HT1080 (cell line): ENCODE data around the gene ZNF625. TPM values are rescaled to one million over a fixed set of nuclear protein-coding genes. Genes with fewer than 3 reads are reported as not detected.

Experiments
- DNase-seq: peaks from one replicate; pipeline ENCODE4 v3.0.0-alpha.2; 2015; ENCODE audit warnings: low read depth
- polyA plus RNA-seq, 2 experiments: library from polyadenylated mRNA; depleted of rRNA; stranded (reverse); fragments of >200 nt; gene quantifications; 2 replicates each; pipeline ENCODE4 v1.2.3, GENCODE V29; 2015
- total RNA-seq: library from RNA; depleted of rRNA; stranded (reverse); fragments of >200 nt; shearing (Covaris generic); gene quantifications from 2 replicates; pipeline ENCODE4 v1.2.3, GENCODE V29; 2014; rRNA removed

ZNF625 gene
- total RNA-seq = 5.9 and 6.9 TPM in 2 replicates
- polyA plus RNA-seq (2015; cell fraction: cytosol; rRNA removed) = 0.81 and 1.4 TPM in 2 replicates
- 1.4 and 1.8 TPM in 2 replicates for polyA plus RNA-seq (2015; cell fraction: nucleus; rRNA removed)

DNA sequence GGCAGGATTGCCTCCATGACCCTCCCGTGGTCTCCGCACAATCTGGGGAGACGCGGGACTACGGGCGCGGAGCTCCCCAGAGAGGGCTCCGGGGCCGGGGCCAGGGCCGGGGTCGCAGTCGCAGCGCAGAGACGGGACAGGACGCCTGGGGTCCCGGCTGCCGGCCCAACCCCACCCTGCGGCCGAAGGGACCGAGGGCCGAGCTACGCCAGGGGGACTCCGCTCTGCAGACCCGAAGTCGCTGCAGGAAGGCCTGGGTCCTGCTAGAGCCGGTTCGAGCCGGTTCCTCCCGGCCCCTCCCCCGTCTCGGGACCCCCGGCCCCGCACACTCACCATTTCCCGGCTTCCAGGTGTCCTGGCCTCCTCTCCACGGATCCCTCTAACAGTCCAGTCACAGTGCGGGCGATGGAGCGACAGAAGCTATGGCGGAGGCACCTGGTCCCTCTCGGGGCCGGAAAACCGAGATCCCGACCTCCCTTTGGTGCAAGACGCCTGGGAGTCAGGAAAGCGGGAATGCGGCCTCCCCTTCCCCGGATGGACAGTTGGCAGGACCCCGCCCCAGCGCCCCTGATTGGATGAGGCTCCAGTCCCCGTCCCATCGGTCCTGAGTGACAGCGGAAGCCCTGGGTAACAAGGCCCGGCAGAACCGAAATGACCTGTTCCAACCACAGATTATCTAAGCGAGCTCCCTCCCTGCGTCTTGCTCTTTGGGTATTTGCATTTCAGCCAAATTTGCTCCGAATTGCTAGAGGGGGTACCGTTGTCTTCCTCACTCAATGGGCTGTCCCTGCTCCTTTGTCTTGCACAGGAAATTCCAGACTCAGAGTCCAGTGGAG is at the start of gene ZNF625:
ZNF625 (minus strand) TSS at position 512 of the 836 bp plus-strand sequence; CDS start at position 336, 176 bp downstream.
- peak; percentile 84 for DNase-seq

DNA sequence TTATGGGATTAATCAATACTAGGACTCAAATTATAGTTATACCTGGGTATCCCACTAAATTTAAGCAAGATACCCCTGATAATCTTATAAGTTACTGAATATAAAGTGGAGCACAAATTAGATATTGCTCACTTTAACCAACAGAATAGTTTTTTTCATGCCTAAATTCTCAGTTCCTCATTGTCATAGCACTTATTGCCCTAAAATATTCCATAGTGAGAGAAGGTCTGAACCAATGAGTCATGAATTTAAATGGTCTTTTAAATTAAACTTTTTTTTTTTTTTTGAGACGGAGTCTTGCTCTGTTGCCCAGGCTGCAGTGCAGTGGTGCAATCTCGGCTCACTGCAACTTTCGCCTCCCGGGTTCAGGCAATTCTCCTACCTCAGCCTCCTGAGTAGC is 48.8 kb upstream of the ZNF625 start:
- no peak for DNase-seq

DNA sequence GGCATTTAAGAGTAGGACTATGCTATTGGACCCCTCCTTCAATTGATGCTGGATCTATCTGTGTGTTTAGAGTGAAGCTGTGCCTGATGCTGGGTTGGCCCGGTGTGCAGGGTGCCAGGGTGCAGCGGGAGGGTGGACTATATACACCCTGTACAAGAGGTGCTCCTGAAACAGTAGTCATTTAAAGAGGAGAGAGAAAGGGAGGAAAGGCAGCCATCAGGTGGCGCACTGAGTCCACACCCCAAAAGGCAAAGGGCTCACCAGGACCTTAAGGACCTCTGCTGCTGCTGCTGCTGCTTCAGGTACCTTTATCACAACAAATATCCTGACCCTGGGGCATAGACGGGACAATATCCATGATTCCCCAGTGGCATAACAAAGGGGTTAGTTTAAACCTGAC is 45.7 kb upstream of the ZNF625 start:
- no peak for DNase-seq

DNA sequence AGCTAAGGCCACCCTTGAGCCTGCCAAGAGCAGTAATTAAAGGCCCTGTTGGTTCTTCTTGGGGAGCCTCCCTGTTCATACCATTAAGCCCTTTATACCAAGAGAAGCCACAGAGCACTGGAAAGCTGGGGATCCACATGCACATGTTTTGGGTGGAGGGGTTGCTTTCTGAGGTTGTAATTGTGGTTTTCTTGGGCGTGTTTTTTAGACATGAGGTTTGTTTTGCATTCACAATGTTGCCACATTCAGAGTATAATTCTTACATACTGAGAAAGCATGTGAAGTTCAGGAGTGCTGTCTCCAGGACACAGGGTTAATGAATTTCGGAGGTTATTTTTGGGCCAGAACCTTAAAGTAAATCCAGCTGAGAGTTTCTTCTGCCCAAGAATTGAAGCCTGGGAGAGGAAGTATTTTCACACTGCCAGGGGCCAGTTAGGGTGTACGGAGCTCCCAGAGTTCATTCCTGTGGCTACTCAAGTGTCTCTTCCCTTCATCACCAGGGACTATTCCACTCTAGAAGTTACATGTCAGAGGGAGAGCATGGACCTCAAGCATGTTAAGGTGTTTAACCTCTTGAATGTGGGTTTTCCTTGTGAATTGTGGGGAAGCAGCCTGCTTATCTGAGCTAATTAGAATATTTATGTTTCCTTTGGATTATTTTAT is 43.4 kb upstream of the ZNF625 start:
- no peak for DNase-seq

DNA sequence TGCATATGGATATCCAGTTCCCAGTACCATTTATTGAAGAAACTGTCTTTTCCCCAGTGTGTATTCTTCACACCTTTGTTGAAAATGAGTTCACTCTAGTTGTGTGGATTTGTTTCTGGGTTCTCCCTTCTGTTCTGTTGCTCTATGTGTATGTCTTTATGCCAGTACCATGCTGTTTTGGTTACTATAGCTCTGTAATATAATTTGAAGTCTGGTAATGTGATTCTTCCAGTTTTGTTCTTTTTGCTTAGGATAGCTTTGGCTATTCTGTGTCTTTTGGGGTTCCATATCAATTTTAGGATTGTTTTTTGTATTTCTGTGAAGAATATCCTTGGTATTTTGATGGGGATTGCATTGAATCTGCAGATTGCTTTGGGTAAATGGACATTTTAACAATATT is 41.6 kb upstream of the ZNF625 start:
- DNase-seq = no peak

DNA sequence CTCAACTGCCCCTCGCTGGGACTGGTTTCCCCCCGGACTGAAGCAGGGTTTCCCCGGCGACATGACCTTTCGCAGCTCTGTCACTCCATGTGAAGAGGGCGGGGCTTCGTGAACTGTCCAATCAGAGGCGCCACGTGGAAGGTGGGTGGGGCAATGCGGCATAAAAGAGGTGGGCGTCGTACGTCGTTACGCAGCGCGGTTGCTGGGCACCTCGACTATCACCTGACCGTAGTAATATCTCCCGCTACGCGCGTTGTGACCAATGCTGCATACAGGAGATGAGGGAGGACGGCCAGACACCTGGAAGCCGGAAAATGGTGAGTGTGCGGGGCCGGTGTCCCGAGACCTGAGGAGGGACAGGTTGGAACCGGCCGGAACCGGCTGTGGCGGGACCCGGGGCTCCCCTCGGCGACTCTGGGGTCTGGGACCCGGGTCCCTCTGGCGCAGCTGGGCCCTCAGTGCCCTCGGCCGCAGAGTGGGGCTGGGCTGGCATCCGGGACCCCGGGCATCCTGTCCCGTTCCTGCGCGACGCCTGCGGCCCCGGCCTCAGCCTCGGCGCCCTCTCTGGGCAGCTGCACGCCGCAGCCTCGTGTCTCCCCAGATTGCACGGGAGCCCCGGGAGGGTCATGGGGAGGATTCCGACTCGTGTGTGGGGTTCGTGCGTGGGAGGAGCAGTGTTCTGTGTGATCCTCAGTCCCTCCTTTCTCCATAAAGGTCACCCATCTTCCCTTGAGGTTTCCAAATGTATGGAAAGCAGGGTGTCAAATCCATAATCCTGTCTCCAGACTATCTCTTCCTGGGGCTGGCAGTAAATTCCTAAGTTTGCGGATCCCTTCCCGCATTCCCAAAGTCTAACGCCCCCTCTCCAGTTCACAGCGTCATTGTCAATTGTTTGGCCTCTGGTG is 38.5 kb upstream of the ZNF625 start:
- DNase-seq = no peak

DNA sequence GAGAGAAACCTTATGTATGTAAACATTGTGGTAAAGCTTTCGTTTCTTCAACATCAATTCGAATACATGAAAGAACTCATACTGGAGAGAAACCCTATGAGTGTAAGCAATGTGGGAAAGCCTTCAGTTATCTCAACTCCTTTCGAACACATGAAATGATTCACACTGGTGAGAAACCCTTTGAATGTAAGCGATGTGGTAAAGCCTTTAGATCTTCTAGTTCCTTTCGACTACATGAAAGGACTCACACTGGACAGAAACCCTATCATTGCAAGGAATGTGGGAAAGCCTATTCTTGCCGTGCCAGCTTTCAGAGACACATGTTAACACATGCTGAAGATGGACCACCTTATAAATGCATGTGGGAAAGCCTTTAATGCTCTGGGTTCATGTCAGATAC is 31.1 kb upstream of the ZNF625 start:
- no peak for DNase-seq

DNA sequence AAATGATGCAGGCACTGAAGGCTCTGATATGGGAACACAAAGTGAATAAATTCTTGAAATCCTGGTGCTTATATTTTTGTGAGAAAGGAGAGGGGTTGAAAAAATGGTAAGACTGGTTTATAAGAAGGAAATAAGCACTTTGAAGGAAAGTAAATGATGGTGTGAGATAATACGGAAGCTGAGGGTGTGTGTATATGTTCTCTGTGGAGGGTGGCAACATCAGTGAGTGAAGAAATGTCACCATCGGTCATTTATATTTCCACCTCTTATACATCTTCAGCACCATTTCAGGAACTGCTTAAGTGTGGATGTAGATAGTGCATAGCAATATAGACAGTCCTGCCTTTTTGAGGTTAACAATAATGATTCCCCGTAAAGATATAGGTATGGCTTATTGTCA is 23.8 kb upstream of the ZNF625 start:
- DNase-seq = no peak

DNA sequence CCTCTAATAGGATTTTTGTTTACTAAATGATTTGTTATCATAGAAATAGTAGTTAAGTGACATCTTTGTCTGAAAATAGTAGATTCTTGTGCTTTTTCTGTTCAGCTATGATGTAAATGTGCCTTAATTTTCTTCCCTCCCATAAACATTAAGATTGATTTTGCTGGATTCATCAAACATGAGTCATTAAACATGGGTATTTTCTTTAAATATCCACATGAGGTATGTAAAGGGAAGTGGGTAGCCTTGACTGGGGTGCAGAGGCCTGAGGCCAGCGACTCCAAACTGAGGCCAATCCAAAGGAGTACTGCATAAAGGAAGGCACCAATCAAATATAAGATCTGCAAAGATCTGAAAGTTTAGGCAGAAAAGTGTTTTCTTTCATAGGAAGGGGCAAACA is 10.1 kb upstream of the ZNF625 start:
- DNase-seq = no peak

DNA sequence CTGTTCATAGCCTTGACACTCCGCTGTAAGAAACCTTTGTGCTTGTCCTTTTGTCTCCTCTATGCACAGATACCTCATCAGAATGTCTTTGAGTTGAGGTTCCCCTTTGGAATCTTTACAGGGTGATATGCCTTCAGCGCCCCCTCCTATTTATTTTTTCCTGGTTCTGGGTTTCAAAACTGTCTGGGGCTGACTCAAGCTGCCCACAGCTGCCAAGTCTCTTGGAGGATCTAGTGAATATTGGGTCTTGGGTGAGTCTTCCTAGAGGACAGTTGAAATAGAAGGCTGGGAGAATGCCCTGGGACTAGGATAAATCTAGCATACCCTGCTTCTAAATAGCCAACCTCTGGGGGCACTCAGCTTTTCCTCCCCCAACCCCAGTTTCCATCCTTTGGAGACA is 7.3 kb upstream of the ZNF625 start:
- peak; percentile 15 for DNase-seq

DNA sequence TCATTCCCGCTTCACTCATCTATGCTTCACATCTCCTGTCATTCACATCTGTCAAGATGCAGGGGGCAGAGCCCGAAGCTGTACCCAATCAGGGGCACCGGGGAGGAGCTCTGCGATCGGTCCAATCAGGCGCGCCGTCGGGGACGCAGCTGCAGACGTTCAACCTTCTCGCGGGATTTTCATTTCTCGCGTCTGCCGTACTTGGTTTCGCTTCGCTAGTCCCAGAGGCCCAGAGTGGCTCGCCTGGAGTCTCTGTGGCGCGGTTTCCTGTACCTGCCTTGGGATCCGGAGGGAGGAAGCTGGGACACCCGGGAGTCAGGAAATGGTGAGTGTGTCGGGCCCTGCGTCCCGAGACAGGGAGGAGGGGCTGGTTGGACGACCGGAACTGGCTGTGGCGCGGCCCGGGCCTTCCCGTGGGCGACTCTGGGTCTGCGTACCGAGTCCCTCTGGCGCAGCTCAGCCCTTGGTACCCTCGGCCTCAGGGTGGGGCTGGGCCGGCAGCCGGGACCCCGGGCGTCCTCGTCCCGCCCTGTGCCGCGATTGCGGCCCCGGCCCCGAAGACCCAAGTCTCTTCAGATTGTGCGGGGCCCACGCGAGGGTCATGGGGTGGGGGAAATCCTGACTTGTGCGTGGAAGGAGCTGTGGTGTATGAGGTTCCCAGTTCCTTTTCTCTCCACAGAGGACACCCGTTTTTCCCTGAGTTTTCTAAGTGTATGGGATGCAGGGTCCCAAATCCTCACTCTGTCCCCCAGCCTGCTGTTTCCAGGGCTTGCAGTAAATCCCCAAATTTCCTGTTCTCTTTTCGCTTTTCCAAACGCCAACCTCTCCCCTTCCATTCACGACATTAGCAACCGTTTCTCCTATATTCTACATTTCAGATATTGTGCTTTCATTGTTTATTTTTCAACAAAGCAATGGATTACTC is 6.6 kb upstream of the ZNF625 start, which contains the start of gene ZNF136:
ZNF136 (plus strand) TSS at position 215 of the 925 bp plus-strand sequence; CDS start at position 323, 108 bp downstream.
- DNase-seq = peak; percentile 96

DNA sequence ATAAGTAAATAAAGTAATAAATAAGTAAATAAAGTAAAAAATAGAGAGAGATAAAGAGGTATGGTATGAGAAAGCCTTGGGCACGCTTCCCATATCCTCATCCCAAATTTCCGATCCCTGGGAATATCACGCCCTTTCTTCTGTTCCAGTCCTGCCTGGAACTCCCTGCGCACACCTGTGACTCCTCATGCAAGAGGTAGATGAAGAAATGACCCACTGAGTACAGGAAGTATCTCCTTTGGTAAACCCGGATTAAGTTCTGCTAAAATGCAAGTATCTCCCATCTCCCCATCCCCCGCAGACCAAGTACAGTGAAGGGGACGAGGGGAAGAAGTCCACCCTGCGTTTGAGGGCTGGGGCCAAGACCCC is 6.0 kb upstream of the ZNF625 start:
- DNase-seq = no peak

DNA sequence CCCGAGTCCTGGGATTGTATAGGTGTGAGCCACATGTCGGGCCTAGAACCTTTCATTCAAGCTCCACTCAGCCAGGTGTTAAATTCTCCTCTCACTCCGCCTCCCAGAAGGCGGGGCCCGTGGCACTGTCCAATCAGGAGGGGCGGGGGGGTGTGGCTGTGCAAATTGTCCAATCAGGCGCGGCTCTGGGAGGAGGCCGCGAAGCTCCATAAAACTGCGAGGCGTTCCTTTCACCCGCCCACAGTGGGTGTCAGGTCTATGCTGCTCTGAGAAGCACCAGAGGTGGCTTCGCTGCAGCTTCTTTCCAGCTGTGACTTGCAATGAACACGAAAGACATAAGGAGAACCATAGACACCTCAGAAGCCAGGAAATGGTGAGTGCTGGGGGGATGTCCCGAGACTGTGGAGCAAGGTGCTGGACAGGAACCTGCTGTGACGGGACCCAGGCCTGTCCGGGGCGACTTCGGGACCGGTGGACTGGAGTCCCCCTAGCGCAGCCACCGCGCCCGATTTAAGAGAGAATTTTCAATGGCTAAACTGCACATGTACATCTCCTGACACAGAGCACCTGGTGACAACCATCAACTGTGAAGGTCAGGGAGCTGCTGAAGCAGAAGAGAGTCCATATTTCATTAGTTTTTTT is 3.4 kb upstream of the ZNF625 start:
- DNase-seq = no peak

DNA sequence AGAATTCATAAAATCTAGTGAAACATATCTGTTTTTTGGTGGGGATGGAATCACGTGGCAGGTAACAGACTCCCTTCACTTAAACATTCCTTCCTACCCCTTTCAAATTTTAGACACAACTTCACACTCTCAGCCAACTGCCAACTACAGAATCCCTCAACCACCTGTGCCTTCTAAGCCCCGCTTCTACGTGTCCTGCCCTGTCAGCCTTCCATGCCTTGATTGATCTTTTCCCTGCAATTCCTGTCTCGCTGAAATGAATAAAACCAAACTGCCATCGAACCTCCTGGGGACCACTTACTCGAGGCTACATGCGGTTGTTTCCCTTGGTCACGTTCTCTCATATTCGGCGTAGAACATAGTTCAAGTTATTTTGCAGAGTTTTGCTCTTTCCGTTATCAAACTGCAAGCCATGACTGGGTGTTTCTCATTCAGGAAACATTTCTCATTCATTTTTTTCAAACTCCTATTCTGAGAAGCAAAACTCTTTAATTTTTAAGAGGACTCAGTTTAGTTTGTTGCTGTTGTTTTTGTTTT is 1.1 kb downstream of the ZNF625 start:
- no peak for DNase-seq

DNA sequence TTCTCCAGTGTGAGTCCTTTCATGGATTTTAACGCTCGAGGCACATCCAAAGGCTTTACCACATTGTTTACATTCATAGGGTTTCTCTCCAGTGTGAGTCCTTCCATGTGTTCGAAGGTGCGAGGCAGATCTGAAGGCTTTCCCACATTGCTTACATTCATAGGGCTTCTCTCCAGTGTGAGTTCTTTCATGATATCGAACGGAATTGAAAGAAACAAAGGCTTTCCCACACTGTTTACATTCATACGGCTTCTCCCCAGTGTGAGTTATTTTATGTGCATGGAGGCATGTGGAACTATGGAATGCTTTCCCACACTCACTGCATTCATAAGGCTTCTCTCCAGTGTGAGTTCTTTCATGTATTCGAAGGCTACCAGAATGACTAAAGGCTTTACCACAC is 11.2 kb downstream of the ZNF625 start:
- no peak for DNase-seq

DNA sequence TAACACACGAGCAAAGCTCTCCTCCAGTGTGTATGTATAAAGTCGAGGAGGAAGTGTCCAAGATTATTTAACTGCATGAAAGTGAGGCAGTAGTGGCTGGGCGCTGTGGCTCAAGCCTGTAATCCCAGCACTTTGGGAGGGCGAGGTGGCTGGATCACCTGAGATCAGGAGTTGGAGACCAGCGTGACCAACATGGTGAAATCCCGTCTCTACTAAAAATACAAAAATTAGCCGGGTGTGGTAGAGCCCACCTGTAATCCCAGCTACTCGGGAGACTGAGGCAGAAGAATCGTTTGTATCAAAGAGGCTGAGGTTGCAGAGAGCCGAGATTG is 15.2 kb downstream of the ZNF625 start:
- no peak for DNase-seq

DNA sequence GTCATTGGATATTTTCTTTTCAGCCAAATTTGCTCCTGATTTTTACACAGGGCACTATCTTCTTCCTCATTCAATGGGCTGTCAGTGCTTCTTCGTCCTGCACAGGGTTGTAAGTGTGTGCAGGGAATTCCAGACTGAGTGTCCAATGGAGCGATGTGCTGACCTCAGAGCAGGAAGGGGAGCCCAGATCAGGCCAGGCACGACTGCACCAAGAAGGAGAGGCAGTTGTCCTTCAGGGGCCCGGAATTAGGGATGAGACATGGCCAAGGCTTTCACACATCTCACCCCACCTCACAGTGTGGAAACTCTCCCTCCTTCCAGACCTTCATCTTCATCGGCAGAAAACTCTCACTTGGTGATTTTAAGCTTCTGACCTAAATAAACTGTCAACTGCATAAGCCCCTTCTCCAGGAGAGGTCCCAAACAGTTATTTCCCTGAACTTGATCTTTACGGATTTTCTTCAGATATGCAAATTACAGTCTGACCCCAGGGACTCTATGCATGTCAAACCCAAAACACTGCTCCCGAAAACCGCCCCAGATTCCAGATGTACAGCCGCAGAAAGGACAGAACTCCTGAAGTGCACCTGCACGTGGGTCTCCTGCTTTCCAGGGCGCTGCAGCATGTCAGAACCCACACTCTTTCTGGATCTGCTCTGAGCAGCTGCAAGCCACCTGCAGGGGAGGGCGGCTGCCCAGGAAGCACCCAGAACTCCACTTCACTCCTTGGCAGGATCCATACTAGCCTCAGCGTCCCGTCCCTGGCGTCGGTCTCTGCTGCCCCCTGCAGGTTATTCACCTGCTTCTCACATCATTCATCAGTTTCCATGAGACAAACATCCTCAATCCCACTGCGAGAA is 15.8 kb downstream of the ZNF625 start:
- peak; percentile 40 for DNase-seq

DNA sequence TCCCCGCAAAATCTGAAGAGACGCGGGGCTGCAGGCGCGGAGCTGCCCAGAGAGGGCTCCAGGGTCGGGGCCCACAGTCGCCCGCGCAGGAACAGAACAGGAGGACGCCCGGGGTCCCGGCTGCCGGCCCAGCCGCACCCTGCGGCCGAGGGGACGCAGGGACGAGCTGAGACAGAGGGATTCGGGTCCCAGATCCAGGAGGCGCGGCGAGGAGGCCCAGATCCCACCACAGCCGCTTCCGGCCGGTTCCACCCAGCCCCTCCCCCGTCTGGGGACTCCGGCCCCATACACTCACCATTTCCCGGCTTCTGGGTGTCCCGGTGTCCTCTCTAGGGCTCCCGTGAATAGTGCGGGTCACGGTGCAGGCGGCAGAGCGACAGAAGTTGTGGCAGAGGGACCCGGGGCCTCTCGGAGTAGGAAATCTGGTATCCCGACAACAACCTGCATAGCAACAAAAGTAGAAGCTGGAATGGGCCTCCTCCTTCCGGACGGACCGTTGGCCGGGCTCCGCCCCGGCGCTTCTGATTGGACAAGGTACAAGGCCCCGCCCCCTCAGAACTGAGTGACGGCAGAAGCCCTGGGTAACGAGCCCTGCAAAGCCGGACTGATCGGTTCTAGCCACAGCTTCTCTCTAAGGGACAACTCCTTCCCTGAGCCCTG is 16.5 kb downstream of the ZNF625 start, which contains the start of gene ZNF20:
ZNF20 (minus strand) TSS at position 466 of the 660 bp plus-strand sequence; CDS start at position 298, 168 bp downstream.
- DNase-seq = peak; percentile 84
